DMS153 treated with DMSO at 0.1 percent for 48 hours (cell line): ENCODE measurements around the gene ELL.
A peak's percentile ranks its signal among the peaks of the same experiment; 100 is the strongest.
"Not testable (repeated sequence)": the region's sequence is repeated elsewhere in the genome, so short reads cannot be mapped to it uniquely, and the experiment has no call there.

Source experiments
- DNase-seq: peaks from one replicate; lab custom pipeline; 2025; ENCODE audit not compliant: unreplicated experiment; lab: John Stamatoyannopoulos, UW

The ELL gene

DNA sequence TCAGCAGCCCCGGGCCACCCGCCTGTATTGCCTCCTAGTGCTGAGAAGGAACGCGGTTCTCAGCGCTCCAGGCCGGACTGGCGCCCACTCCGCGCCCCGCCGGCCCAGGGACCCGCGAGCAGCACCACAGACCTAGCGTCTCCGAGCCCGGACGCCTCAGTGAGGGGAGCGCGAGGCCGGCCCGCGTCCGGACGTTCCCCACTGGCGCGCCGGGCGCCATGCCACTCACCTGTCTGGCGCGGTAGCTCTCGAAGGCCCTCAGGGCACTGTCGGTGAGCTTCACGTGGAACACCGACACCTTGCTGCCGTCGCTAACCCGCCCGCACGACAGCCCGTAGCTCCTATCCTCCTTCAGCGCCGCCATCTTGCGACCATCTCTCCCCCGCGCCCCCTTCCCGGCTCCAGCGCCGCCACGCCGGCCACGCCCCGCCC is at the start of gene ELL:
Gene ELL (minus strand): TSS at position 379 of the 432 bp plus-strand sequence. CDS start 15 bp downstream, at position 364.
- no peak for DNase-seq

- no peak for DNase-seq
Measured at GRCh38 chr19:18568367-18568766, 46.5 kb upstream of the ELL start.

- no peak for DNase-seq
Measured at GRCh38 chr19:18566953-18567352, 45.1 kb upstream of the ELL start.

GRCh38 chr19:18562086-18562485 is 40.2 kb upstream of the ELL start:
- no peak for DNase-seq

DNA sequence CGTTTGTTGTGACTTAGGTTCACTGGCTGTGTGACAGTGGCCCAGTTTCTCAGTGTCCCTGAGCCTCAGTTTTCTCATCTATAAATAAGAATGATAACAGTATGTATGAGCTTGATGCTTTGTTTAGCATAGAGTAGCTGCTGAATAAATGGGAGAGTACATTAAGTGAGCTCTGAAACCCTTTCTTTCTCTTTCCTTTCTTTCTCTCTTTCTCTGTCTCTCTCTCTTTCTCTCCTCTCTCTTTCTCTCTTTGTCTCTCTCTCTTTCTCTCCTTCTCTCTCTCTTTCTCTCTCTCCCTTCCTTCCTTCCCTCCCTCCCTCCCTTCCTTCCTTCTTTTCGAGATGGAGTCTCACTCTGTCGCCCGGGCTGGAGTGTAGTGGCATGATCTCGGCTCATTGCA is 37.8 kb upstream of the ELL start:
- DNase-seq = no peak

- DNase-seq = no peak
Measured at GRCh38 chr19:18558604-18559003, 36.7 kb upstream of the ELL start.

- DNase-seq = no peak
Measured at GRCh38 chr19:18558202-18558555, 36.3 kb upstream of the ELL start.

- peak; percentile 87 for DNase-seq
Measured at GRCh38 chr19:18557411-18558201, 35.7 kb upstream of the ELL start, which contains the start of gene KXD1. Gene KXD1, plus strand, starts transcription at chr19:18557870. Its CDS starts 4,187 bp downstream, at chr19:18562057.

DNA sequence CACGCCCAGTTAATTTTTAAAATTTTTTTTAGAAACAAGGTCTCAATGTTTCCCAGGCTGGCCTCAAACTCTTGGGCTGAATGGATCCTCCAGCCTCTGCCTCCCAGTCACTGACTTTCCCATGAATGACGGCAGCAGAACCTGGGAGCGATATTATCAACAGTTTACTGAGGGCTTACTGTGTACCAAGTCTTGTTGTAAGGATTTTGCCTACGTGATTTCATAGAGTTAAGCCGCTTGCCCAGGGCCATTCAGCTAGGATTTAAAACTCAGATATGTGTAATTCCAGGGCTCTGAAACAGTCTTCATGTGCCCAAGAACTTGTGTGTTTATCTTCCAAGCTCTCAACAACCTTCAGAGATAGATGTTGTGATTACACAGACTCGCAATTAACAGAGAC is 29.8 kb upstream of the ELL start:
- DNase-seq = no peak

- no peak for DNase-seq
Measured at GRCh38 chr19:18543814-18544475, 22.1 kb upstream of the ELL start.

- DNase-seq = peak; percentile 53
Measured at GRCh38 chr19:18542941-18543813, 21.3 kb upstream of the ELL start, which contains the start of gene FKBP8. Gene FKBP8, minus strand, starts transcription at chr19:18543573. Its CDS starts 1,603 bp downstream, at chr19:18541970.

DNA sequence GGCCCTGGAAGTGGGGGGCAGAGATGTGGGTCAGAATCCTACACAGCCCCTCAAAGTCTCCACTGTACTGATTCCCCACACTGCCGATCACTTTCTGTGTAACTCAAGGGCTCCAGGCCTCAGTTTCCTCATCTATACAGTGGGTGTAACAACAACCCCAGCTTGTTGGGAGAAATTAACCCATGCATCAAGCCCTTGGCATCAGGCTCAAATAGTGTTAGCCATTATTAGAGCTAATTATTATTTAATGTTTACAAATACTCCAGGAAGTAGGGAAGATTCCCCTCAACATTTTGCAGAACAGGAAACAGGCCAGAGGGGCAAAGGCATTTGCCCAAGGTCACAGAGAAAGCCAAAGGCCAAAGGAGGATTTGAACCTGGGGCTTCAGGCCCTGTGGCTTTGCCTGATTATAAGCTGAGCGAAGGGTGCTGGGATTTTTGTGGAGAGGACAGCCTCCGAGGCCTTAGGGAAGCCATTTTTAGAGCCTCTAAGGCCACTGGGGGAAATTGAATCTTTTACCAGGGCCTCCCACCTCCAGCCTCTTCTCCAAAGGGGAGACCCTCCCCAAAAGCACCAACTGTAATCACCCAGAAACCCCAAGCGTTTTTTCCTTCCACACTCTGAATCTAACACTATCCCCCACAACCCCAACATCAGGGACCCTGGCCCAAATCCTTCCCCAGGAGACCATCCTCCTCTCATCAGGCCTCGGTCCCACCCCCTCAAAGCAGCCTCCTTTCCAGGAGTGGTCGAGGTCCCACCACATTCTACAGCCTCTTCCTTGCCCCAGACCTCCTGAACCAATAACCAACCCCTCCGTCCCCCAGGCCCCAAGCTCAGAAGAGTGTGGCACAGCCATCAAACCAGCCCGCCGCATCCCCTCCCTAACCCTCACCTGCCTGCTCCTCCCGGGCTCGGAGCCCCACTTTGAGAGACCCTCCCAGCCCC is 20.4 kb upstream of the ELL start:
- no peak for DNase-seq

DNA sequence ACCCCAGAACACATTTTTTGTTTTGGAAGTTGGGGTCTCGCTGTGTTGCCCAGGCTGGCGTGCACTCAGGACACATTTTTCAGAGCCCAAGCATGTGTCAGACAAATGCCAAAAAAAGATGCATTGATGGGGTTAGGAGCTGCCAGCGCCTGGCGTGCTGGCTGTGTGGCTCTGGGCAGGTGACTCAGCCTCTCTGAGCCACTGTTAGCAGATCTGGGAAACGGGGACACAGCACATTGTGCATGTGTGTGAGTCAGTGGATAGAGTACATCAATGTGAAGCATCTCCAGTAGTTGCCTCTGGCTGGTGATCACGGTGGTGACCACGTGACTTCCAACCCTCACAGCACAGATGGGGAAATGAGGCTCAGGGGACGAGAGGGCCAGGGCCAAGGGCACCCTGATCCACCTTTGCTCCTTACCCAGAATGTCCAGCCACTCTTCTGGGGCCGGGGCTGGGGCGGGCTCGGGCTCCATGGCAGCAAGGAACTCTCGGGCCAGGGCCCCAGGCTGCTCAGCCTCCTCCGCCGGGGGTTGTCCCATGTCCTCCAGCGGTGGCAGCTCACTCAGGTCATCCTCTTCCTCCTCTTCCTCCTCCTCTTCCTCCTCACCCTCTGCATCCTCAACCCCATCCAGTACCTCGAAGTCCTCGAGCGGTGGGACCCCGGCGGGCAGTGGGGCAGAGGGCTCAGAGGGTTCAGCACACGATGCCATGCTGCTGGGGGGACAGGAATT is 19.6 kb upstream of the ELL start:
- no peak for DNase-seq

DNA sequence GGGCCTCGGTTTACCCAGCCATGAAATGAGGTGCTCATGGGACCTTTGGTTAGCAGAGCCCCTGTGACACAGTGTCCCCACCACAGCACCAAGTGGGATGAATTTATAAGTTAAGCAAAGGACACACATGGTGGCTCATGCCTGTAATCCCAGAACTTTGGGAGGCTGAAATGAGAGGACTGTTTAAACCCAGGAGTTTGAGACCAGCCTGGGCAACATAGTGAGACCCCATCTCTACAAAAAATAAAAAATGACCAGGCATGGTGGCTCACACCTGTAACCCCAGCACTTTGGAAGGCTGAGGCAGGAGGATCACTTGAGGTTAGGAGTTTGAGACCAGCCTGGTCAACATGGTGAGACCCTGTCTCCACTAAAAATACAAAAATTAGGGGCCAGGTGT is 18.3 kb upstream of the ELL start:
- DNase-seq = not testable (repeated sequence)

GRCh38 chr19:18539372-18539771 is 17.5 kb upstream of the ELL start:
- DNase-seq = no peak

DNA sequence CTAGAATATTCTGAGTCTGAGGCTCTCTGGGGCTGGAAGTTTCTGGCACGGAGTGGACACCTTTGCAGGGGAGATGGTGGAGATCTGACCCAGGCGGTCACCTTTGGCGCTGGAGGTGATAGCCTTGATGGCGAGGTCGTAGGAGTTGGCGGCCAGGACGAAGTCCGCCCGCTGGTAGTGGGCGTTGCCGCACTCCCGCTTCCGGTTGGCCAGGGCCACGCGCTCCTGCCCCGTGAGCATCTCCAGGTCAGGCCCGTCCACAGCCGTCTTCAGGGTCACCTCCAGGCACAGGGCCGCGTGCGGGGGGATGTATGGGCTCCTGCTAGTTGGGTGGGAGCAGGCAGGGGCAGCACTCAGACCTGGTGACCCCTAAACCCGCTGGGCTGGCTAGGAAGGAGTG is 16.2 kb upstream of the ELL start:
- DNase-seq = no peak

GRCh38 chr19:18537431-18537830 is 15.6 kb upstream of the ELL start:
- DNase-seq = no peak

DNA sequence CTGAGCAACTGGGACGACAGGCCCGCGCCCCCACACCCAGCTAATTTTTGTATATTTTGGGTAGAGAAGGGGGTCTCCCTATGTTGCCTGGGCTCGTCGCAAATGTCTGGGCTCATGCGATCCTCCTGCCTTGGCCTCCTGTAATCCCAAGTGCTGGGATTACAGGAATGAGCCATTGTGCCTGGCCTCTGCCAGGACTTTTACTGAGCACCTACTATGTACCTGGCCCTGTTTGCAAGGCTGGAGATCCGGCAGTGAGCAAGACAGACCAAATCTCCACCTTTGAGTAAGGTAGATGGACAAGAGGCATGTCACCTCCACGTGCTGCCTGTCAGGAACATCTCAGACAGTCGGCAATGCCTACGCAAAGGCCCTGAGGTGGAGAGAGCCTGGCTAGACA is 14.6 kb upstream of the ELL start:
- DNase-seq = no peak

DNA sequence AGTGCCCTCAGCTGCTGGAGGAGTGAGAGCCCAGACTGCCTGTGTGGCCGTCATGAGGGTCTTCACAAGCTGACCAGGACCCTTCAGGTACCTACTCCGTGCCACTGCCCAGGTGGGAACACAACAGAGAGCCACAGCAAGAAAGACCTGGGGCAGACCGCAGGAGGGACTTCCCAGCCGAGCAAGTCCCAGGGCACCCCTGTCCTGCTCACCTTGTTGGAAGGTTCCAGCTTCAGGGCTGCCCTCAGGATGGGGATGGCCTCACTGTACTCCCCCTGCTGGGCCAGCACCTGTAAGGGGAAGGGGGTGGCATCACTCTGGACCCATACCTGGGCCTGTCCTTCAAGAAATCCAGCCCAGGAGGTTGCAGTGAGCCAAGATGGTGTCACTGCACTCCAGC is 11.2 kb upstream of the ELL start:
- DNase-seq = no peak
